ENCODE results near the gene RSAD2. TPM values are rescaled to one million over a fixed set of nuclear protein-coding genes. Genes with fewer than 3 reads are reported as not detected.

RSAD2 gene
- total and polyA plus RNA-seq, 9 of the 15 experiments (the other 6 are each of a cell fraction or from before 2014, with no cell fraction given): 0.15 to 1.4 (median 0.28) TPM

- TF ChIP-seq ZNF589 (CRISPR knock-in tag; IDR thresholded peaks at IDR 0.05; ENCODE audit: low read depth) (0 out of 2 replicates have a peak, but pooled peaks have one; percentile 20), TCF3 (CRISPR knock-in tag; IDR thresholded peaks at IDR 0.05) (peak; percentile 84), VEZF1 (CRISPR knock-in tag; IDR thresholded peaks at IDR 0.05) (0 out of 2 replicates have a peak, but pooled peaks have one; percentile 20), KLF1 (tag; IDR thresholded peaks at IDR 0.05) (no peak), MTA2 (IDR thresholded peaks at IDR 0.05; ENCODE audit: low read depth) (peak; percentile 83), C11orf30 (IDR thresholded peaks at IDR 0.05; ENCODE audit: low read depth) (peak; percentile 79), HDAC3 (IDR thresholded peaks at IDR 0.05; ENCODE audit: borderline replicate concordance, partially characterized antibody) (peak; percentile 54), MTA1 (IDR thresholded peaks at IDR 0.05; ENCODE audit: borderline replicate concordance) (peak; percentile 70; the same call in 1 of the 2 replicates), LEF1 (IDR thresholded peaks at IDR 0.05) (peak; percentile 81), CBFA2T2 (conservative IDR thresholded peaks at IDR 0.05) (peak; percentile 82), NCOA2 (IDR thresholded peaks at IDR 0.05; ENCODE audit: partially characterized antibody in 2 of 2) (peak in 1 of 2 experiments; percentile 46), TEAD4 (IDR thresholded peaks at IDR 0.05; ENCODE audit: low read length) (peak; percentile 92), TEAD4 (CRISPR knock-in tag; IDR thresholded peaks at IDR 0.05; ENCODE audit: borderline replicate concordance) (no peak), GATAD2B (IDR thresholded peaks at IDR 0.05; ENCODE audit: borderline replicate concordance) (peak; percentile 63; the same call in 1 of the 2 replicates), FOXJ2 (tag; IDR thresholded peaks at IDR 0.05) (peak; percentile 67; the same call in 1 of the 2 replicates), RBM22 (IDR thresholded peaks at IDR 0.05; ENCODE audit: low read depth, low read length, poor library complexity, severe bottlenecking) (no peak), RFX1 (IDR thresholded peaks at IDR 0.05) (no peak), ARID1B (IDR thresholded peaks at IDR 0.05) (peak; percentile 96), POLR2AphosphoS5 (IDR thresholded peaks at IDR 0.05; ENCODE audit: control insufficient read depth, insufficient read depth, low read depth, low read length) (peak; percentile 39; the same call in 1 of the 2 replicates), KLF16 (IDR thresholded peaks at IDR 0.05) (peak; percentile 62), KLF13 (tag; IDR thresholded peaks at IDR 0.05; ENCODE audit: borderline replicate concordance, low read depth) (no peak), NFIC (IDR thresholded peaks at IDR 0.05) (peak; percentile 63), CBFA2T3 (IDR thresholded peaks at IDR 0.05) (peak; percentile 91), SMAD4 (CRISPR knock-in tag; conservative IDR thresholded peaks at IDR 0.05) (peak; percentile 16; the same call in 1 of the 2 replicates), SREBF1 (IDR thresholded peaks at IDR 0.05; ENCODE audit: borderline replicate concordance, low read depth, low read length) (no peak), DPF2 (IDR thresholded peaks at IDR 0.05) (peak; percentile 95), EP300 (IDR thresholded peaks at IDR 0.05; ENCODE audit: low read length) (peak; percentile 91), LARP7 (IDR thresholded peaks at IDR 0.05) (no peak), ATF3 (IDR thresholded peaks at IDR 0.05) (peak; percentile 80), ATF3 (CRISPR knock-in tag; conservative IDR thresholded peaks at IDR 0.05) (no peak)
Measured at GRCh38 chr2:6885968-6886367, 8.4 kb downstream of the RSAD2 start (continued).
